ENCODE results near the gene USP28.
"Not testable (repeated sequence)": the region's sequence is repeated elsewhere in the genome, so short reads cannot be mapped to it uniquely, and the experiment has no call there.

USP28 gene

GRCh38 chr11:113838005-113838404 lies 37.4 kb downstream of the USP28 start:
- FAIRE-seq, result no peak

GRCh38 chr11:113835306-113835705 lies 40.1 kb downstream of the USP28 start:
- DNase-seq (ENCODE audit: low spot score), result no peak
- FAIRE-seq, result no peak

More at GRCh38 chr11:113838005-113838404, 37.4 kb downstream of the USP28 start:
- DNase-seq (ENCODE audit: low spot score), result no peak

GRCh38 chr11:113833151-113833550 lies 42.2 kb downstream of the USP28 start:
- no peak for DNase-seq (ENCODE audit: low spot score)
- FAIRE-seq, result no peak

- FAIRE-seq, result no peak
- no peak for DNase-seq (ENCODE audit: low spot score)
Observed at GRCh38 chr11:113831314-113831713, 44.1 kb downstream of the USP28 start.

- no peak for FAIRE-seq
Observed at GRCh38 chr11:113829751-113830150, 45.6 kb downstream of the USP28 start.

GRCh38 chr11:113828191-113828590 lies 47.2 kb downstream of the USP28 start:
- FAIRE-seq (no peak), DNase-seq (ENCODE audit: low spot score) (no peak)

More at GRCh38 chr11:113829751-113830150, 45.6 kb downstream of the USP28 start:
- DNase-seq (ENCODE audit: low spot score), result no peak

- FAIRE-seq (no peak), DNase-seq (ENCODE audit: low spot score) (no peak)
Observed at GRCh38 chr11:113827477-113827876, 47.9 kb downstream of the USP28 start.

GRCh38 chr11:113818426-113818825 lies 56.9 kb downstream of the USP28 start:
- FAIRE-seq (no peak), DNase-seq (ENCODE audit: low spot score) (no peak)

- FAIRE-seq (no peak), DNase-seq (ENCODE audit: low spot score) (no peak)
Observed at GRCh38 chr11:113817626-113818025, 57.7 kb downstream of the USP28 start.

GRCh38 chr11:113817162-113817561 lies 58.2 kb downstream of the USP28 start:
- FAIRE-seq (no peak), DNase-seq (ENCODE audit: low spot score) (no peak)

GRCh38 chr11:113814181-113814580 lies 61.2 kb downstream of the USP28 start:
- DNase-seq (ENCODE audit: low spot score) (no peak), FAIRE-seq (no peak)

GRCh38 chr11:113808931-113809330 lies 66.4 kb downstream of the USP28 start:
- DNase-seq (ENCODE audit: low spot score), result no peak
- peak; percentile 86 for FAIRE-seq

- FAIRE-seq, result no peak
- DNase-seq (ENCODE audit: low spot score), result peak; percentile 50
Observed at GRCh38 chr11:113806406-113806805, 69.0 kb downstream of the USP28 start.

GRCh38 chr11:113805640-113806039 lies 69.7 kb downstream of the USP28 start:
- DNase-seq (ENCODE audit: low spot score) (no peak), FAIRE-seq (no peak)

- FAIRE-seq (peak; percentile 27), DNase-seq (ENCODE audit: low spot score) (no peak)
Observed at GRCh38 chr11:113802621-113803020, 72.8 kb downstream of the USP28 start.

GRCh38 chr11:113796663-113797259 lies 78.6 kb downstream of the USP28 start:
- peak; percentile 63 for DNase-seq (ENCODE audit: low spot score)
- FAIRE-seq, result no peak

GRCh38 chr11:113789675-113790320 lies 85.6 kb downstream of the USP28 start:
- peak; percentile 42 for FAIRE-seq
- DNase-seq (ENCODE audit: low spot score), result no peak

- not testable (repeated sequence) for FAIRE-seq; DNase-seq (ENCODE audit: low spot score)
Observed at GRCh38 chr11:113789016-113789415, 86.4 kb downstream of the USP28 start.

- no peak for DNase-seq (ENCODE audit: low spot score)
Observed at GRCh38 chr11:113782134-113782533, 93.2 kb downstream of the USP28 start.

GRCh38 chr11:113781682-113782081 lies 93.7 kb downstream of the USP28 start:
- FAIRE-seq, result peak; percentile 61
- DNase-seq (ENCODE audit: low spot score), result no peak

More at GRCh38 chr11:113782134-113782533, 93.2 kb downstream of the USP28 start:
- no peak for FAIRE-seq

- DNase-seq (ENCODE audit: low spot score), result no peak
- FAIRE-seq, result no peak
Observed at GRCh38 chr11:113779496-113779895, 95.9 kb downstream of the USP28 start, which contains the start of gene CLDN25. Gene CLDN25 (plus strand): TSS chr11:113779796. CDS start chr11:113779796, 0 bp downstream.

GRCh38 chr11:113778111-113778910 lies 97.1 kb downstream of the USP28 start:
- FAIRE-seq, result peak; percentile 91
- DNase-seq (ENCODE audit: low spot score), result peak; percentile 51
